ENCODE results near the gene CCDC9. TPM values are rescaled to one million over a fixed set of nuclear protein-coding genes. Genes with fewer than 3 reads are reported as not detected.
A peak's percentile ranks its signal among the peaks of the same experiment; 100 is the strongest.

CCDC9 gene
- total and polyA plus RNA-seq, 2 of the 13 experiments (the other 11 are each of a cell fraction or from before 2014, with no cell fraction given), result 2.9 to 6.3 TPM

DNA sequence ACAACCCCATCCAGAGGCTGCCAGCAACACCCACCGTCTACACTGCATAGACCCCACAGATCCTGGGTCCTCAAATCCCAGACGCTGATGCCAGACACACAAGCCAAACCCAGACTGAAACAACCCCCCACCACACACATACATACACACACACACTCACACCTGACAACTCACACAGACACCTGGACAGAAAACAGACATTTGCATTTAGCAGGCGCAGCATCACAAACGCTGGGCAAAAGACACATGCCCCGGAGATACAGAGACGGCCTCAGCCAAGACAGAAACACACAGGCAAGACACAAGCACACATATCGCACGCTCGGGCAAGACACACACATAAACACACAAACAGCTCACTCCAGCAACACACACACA is 26.7 kb upstream of the CCDC9 start:
- in situ Hi-C loops (cut with HindIII; ENCODE audit: extremely low pct_ligation_motif_present, low pct_unique_long_range_greater_than_20kb) (no loop called here), intact Hi-C loops (cut with micrococcal nuclease; ENCODE audit: unreplicated experiment) (no loop called here)
- ChIA-PET CTCF (ENCODE audit: low intra/inter-chr PET ratio, low total read pairs) (interaction anchor here (2.5 kb wide), 1 partner anchor 14 kb away, joined by 13 read pairs; no protein-coding TSS in a partner anchor), POLR2A (no interaction called here)
- TSS peak; percentile 76 for BruUV-seq (replicated peaks)
- Histone ChIP-seq H3K4me1 (ENCODE audit: insufficient read depth, low read length) (peaks cover 42% of the 10 kb centered on the region), H3K79me2 (ENCODE audit: insufficient read depth, low read length) (peaks cover 21% of the 10 kb centered on the region), H3K4me3 (replicated peaks in 1 of 3; ENCODE audit: insufficient read depth in 1 of 3, low read depth in 2 of 3, low read length in 3 of 3) (peak overlapping the region; percentile 94 to 100 (median 95)), H3K36me3 (replicated peaks in 1 of 2; ENCODE audit: control insufficient read depth in 1 of 2, insufficient read depth in 2 of 2, low read length in 2 of 2) (peaks cover 2 to 4% of the 10 kb centered on the region in 2 experiments; a peak in 4 of 5 replicates), H4K20me1 (ENCODE audit: insufficient read depth, low read length) (peaks cover 20% of the 10 kb centered on the region), H2AFZ (ENCODE audit: low read length) (no peak overlapping the region), H3K4me2 (ENCODE audit: low read depth, low read length) (peak overlapping the region; percentile 94), H3K27ac (ENCODE audit: extremely low read length, insufficient read depth, low read length) (peak overlapping the region; percentile 93), H3K27me3 (ENCODE audit: control insufficient read depth in 1 of 2, insufficient read depth in 2 of 2, low read length in 2 of 2) (peaks cover 0 to 4% of the 10 kb centered on the region in 2 experiments; a peak in 1 of 5 replicates), H3K9ac (ENCODE audit: insufficient read depth, low read depth, low read length) (peak overlapping the region; percentile 99), H3K9me3 (ENCODE audit: low read length) (no peaks in the 10 kb centered on the region)
- no peak for FAIRE-seq
- 0% methylated on average over 4 of the region's 9 CpGs for WGBS (ENCODE audit: low lambda C conversion rate)
- ATAC-seq, result no peak
- DNase-seq (ENCODE audit: low spot score), result no peak
- TF ChIP-seq NCOA1 (CRISPR knock-in tag; IDR thresholded peaks at IDR 0.05) (no peak), HDAC1 (CRISPR knock-in tag; IDR thresholded peaks at IDR 0.05) (peak; percentile 18; the same call in 1 of the 2 replicates), SAFB2 (CRISPR knock-in tag; IDR thresholded peaks at IDR 0.05; ENCODE audit: borderline replicate concordance, low read depth) (0 out of 2 replicates have a peak, but pooled peaks have one; percentile 40), SP5 (CRISPR knock-in tag; IDR thresholded peaks at IDR 0.05; ENCODE audit: borderline replicate concordance, low read depth) (no peak), ZSCAN31 (CRISPR knock-in tag; IDR thresholded peaks at IDR 0.05; ENCODE audit: low read depth) (no peak), NFRKB (IDR thresholded peaks at IDR 0.05) (no peak), MIER3 (CRISPR knock-in tag; IDR thresholded peaks at IDR 0.05; ENCODE audit: borderline replicate concordance) (no peak), AKAP8 (CRISPR knock-in tag; IDR thresholded peaks at IDR 0.05) (0 out of 2 replicates have a peak, but pooled peaks have one; percentile 20), GABPB1 (CRISPR knock-in tag; IDR thresholded peaks at IDR 0.05) (no peak), SIN3A (IDR thresholded peaks at IDR 0.05; ENCODE audit: borderline replicate concordance, low read depth, low read length) (peak; percentile 12; the same call in 1 of the 2 replicates), SAP130 (CRISPR knock-in tag; IDR thresholded peaks at IDR 0.05; ENCODE audit: low read depth) (peak; percentile 28), HDAC2 (CRISPR knock-in tag; IDR thresholded peaks at IDR 0.05) (0 out of 2 replicates have a peak, but pooled peaks have one; percentile 20), ZNF891 (CRISPR knock-in tag; IDR thresholded peaks at IDR 0.05) (peak; percentile 34), NFKBIZ (CRISPR knock-in tag; IDR thresholded peaks at IDR 0.05) (no peak), REL (CRISPR knock-in tag; conservative IDR thresholded peaks at IDR 0.05) (no peak), ZNF572 (CRISPR knock-in tag; IDR thresholded peaks at IDR 0.05) (0 out of 2 replicates have a peak, but pooled peaks have one; percentile 37), NFYC (CRISPR knock-in tag; IDR thresholded peaks at IDR 0.05) (no peak), GTF3A (CRISPR knock-in tag; conservative IDR thresholded peaks at IDR 0.05) (no peak), HES4 (CRISPR knock-in tag; IDR thresholded peaks at IDR 0.05; ENCODE audit: borderline replicate concordance) (0 out of 2 replicates have a peak, but pooled peaks have one; percentile 4)
- TF ChIP-seq, protein P1, sequence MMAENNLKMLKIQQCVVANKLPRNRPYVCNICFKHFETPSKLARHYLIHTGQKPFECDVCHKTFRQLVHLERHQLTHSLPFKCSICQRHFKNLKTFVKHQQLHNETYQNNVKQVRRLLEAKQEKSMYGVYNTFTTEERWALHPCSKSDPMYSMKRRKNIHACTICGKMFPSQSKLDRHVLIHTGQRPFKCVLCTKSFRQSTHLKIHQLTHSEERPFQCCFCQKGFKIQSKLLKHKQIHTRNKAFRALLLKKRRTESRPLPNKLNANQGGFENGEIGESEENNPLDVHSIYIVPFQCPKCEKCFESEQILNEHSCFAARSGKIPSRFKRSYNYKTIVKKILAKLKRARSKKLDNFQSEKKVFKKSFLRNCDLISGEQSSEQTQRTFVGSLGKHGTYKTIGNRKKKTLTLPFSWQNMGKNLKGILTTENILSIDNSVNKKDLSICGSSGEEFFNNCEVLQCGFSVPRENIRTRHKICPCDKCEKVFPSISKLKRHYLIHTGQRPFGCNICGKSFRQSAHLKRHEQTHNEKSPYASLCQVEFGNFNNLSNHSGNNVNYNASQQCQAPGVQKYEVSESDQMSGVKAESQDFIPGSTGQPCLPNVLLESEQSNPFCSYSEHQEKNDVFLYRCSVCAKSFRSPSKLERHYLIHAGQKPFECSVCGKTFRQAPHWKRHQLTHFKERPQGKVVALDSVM (CRISPR knock-in tag; IDR thresholded peaks at IDR 0.05), result no peak
- TF ChIP-seq, protein P2, sequence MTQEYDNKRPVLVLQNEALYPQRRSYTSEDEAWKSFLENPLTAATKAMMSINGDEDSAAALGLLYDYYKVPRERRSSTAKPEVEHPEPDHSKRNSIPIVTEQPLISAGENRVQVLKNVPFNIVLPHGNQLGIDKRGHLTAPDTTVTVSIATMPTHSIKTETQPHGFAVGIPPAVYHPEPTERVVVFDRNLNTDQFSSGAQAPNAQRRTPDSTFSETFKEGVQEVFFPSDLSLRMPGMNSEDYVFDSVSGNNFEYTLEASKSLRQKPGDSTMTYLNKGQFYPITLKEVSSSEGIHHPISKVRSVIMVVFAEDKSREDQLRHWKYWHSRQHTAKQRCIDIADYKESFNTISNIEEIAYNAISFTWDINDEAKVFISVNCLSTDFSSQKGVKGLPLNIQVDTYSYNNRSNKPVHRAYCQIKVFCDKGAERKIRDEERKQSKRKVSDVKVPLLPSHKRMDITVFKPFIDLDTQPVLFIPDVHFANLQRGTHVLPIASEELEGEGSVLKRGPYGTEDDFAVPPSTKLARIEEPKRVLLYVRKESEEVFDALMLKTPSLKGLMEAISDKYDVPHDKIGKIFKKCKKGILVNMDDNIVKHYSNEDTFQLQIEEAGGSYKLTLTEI (CRISPR knock-in tag; conservative IDR thresholded peaks at IDR 0.05), result no peak
- TF ChIP-seq, protein P3, sequence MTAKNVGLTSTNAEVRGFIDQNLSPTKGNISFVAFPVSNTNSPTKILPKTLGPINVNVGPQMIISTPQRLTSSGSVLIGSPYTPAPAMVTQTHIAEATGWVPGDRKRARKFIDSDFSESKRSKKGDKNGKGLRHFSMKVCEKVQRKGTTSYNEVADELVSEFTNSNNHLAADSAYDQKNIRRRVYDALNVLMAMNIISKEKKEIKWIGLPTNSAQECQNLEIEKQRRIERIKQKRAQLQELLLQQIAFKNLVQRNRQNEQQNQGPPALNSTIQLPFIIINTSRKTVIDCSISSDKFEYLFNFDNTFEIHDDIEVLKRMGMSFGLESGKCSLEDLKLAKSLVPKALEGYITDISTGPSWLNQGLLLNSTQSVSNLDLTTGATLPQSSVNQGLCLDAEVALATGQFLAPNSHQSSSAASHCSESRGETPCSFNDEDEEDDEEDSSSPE (CRISPR knock-in tag; IDR thresholded peaks at IDR 0.05), result no peak
